Effector memory CD8-positive, alpha-beta T cell (primary cell): Measurements from ENCODE around the gene RMI2.

ENCODE experiments used
- ATAC-seq: fragments of 150-1000 bp; cut with Tn5 transposase; replicated peaks from 2 replicates; pipeline ENCODE4 v1.10.0; 2021; ENCODE audit warnings: mild to moderate bottlenecking, moderate library complexity
- DNase-seq, 3 experiments: peaks; one replicate each; pipeline ENCODE4 v3.0.0; 2021
- H3K27ac Mint-ChIP-seq, 2 donors: one replicate each; pipeline ENCODE4 v1.8.0; 2022; ENCODE audit warnings: mild to moderate bottlenecking in 2 of 2, mixed read lengths in 2 of 2, moderate library complexity in 2 of 2
- H3K27me3 Mint-ChIP-seq, 2 donors: one replicate each; pipeline ENCODE4 v1.8.0; 2022; ENCODE audit warnings: mixed read lengths in 2 of 2
- H3K36me3 Mint-ChIP-seq: one replicate; pipeline ENCODE4 v1.8.0; 2022; ENCODE audit warnings: mild to moderate bottlenecking, moderate library complexity, mixed read lengths; ENCODE audit not compliant: insufficient read depth
- H3K4me1 Mint-ChIP-seq, 2 donors: one replicate each; pipeline ENCODE4 v1.8.0; 2022; ENCODE audit warnings: low read depth in 2 of 2, mixed read lengths in 2 of 2
- H3K4me3 Mint-ChIP-seq, 2 donors: one replicate each; pipeline ENCODE4 v1.8.0; 2022; ENCODE audit warnings: mild to moderate bottlenecking in 2 of 2, mixed read lengths in 2 of 2, moderate library complexity in 2 of 2
- H3K9me3 Mint-ChIP-seq, 2 donors: one replicate each; pipeline ENCODE4 v1.8.0; 2022; ENCODE audit warnings: mixed read lengths in 2 of 2

The RMI2 gene

GRCh38 chr16:11315510-11315909, 29.7 kb upstream of the RMI2 start:
- H3K4me1 Mint-ChIP-seq = peaks cover 17 to 21% of the 10 kb centered on the region in 2 donors
- no peaks in the 10 kb centered on the region for H3K9me3 Mint-ChIP-seq
- H3K4me3 Mint-ChIP-seq = no peak overlapping the region
- no peak overlapping the region for H3K27ac Mint-ChIP-seq
- ATAC-seq (no peak), DNase-seq (no peak)
- no peaks in the 10 kb centered on the region for H3K36me3 Mint-ChIP-seq
- no peaks in the 10 kb centered on the region for H3K27me3 Mint-ChIP-seq

GRCh38 chr16:11316331-11317015, 28.8 kb upstream of the RMI2 start:
- Mint-ChIP-seq H3K4me1 (peaks cover 13 to 14% of the 10 kb centered on the region in 2 donors), H3K27ac (no peak overlapping the region), H3K4me3 (no peak overlapping the region), H3K27me3 (no peaks in the 10 kb centered on the region), H3K36me3 (no peaks in the 10 kb centered on the region), H3K9me3 (no peaks in the 10 kb centered on the region)
- ATAC-seq = no peak
- no peak for DNase-seq

GRCh38 chr16:11318817-11319216, 26.4 kb upstream of the RMI2 start:
- DNase-seq (no peak), ATAC-seq (no peak)
- Mint-ChIP-seq H3K27ac (peak overlapping the region in 1 of 2 donors; percentile 1), H3K36me3 (no peaks in the 10 kb centered on the region), H3K27me3 (no peaks in the 10 kb centered on the region), H3K9me3 (no peaks in the 10 kb centered on the region), H3K4me1 (no peaks in the 10 kb centered on the region), H3K4me3 (no peak overlapping the region)

- no peak overlapping the region for H3K4me3 Mint-ChIP-seq
- no peaks in the 10 kb centered on the region for H3K9me3 Mint-ChIP-seq
- DNase-seq = no peak
- H3K4me1 Mint-ChIP-seq = no peaks in the 10 kb centered on the region
- ATAC-seq = no peak
- H3K36me3 Mint-ChIP-seq = no peaks in the 10 kb centered on the region
- H3K27ac Mint-ChIP-seq = no peak overlapping the region
- no peaks in the 10 kb centered on the region for H3K27me3 Mint-ChIP-seq
Measured at GRCh38 chr16:11319529-11320146, 25.6 kb upstream of the RMI2 start.

GRCh38 chr16:11320170-11320569, 25.1 kb upstream of the RMI2 start:
- ATAC-seq = no peak
- Mint-ChIP-seq H3K36me3 (no peaks in the 10 kb centered on the region), H3K4me3 (no peak overlapping the region)

DNA sequence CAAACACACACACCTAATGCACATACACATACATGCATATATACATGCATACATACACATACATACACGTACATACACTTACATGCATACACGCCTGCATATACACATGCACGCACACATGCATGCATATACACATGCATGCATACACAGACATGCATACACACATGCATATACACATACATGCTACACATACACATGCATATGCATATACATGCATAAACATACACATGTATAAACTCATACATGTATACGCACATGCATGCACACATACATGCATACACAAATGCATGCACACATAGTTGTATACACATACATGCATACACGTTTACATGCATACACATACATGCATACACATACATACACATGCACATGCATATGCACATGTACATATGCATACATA, 23.6 kb upstream of the RMI2 start:
- H3K4me3 Mint-ChIP-seq = no peak overlapping the region
- no peaks in the 10 kb centered on the region for H3K9me3 Mint-ChIP-seq
- ATAC-seq (no peak), DNase-seq (no peak)
- H3K27me3 Mint-ChIP-seq = peaks cover under 1% of the 10 kb centered on the region in 2 donors
- H3K36me3 Mint-ChIP-seq = peaks cover 3% of the 10 kb centered on the region
- no peak overlapping the region for H3K27ac Mint-ChIP-seq
- peaks cover 0 to 4% of the 10 kb centered on the region in 2 donors for H3K4me1 Mint-ChIP-seq

More at GRCh38 chr16:11320170-11320569, 25.1 kb upstream of the RMI2 start:
- no peaks in the 10 kb centered on the region for H3K27me3 Mint-ChIP-seq
- H3K4me1 Mint-ChIP-seq = peaks cover 0 to under 1% of the 10 kb centered on the region in 2 donors
- H3K9me3 Mint-ChIP-seq = no peaks in the 10 kb centered on the region
- DNase-seq = no peak
- H3K27ac Mint-ChIP-seq = no peak overlapping the region

- Mint-ChIP-seq H3K4me3 (no peak overlapping the region), H3K36me3 (peaks cover 6% of the 10 kb centered on the region), H3K4me1 (peaks cover 10 to 12% of the 10 kb centered on the region in 2 donors), H3K9me3 (peaks cover 0 to 3% of the 10 kb centered on the region in 2 donors), H3K27ac (no peak overlapping the region), H3K27me3 (peaks cover 12 to 13% of the 10 kb centered on the region in 2 donors)
- ATAC-seq (no peak), DNase-seq (no peak)
Measured at GRCh38 chr16:11322823-11323222, 22.4 kb upstream of the RMI2 start.

DNA sequence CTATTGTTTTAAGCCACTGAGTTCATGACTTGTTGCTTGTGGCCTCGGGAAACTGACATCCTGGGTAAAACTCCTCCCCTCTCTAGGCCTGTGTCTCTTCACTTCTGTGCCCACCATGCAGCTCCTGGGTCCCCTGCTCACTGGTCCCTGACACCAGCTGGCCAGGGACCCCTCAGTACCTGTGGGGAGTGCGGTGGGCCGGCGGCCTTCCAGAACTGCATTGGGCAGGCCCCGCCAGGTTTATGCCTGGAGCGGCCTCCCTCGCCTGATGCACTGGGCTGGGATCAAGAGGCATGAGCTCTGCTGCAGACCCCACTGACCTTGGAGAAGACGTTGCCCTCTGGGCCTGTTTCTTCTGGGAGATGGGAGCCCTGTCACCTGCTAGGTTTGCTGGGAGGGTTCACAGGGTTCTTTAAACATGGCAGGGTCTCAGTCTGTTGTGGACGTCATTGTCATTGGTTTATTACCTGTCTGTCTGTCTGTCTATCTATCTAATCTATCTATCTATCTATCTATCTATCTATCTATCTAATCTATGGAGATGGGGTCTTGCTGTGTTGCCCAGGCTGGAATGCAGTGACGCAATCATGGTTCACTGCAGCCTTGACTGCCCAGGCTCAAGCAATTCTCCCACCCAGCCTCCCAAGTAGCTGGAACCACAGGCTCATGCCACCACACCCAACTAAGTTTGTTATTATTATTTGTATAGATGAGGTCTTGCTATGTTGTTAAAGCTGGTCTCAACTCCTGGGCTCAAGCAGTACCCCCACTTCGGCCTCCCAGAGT, 21.5 kb upstream of the RMI2 start:
- ATAC-seq (no peak), DNase-seq (no peak)
- H3K27me3 Mint-ChIP-seq = peaks cover 20 to 21% of the 10 kb centered on the region in 2 donors
- H3K27ac Mint-ChIP-seq = no peak overlapping the region
- H3K36me3 Mint-ChIP-seq = peaks cover 6% of the 10 kb centered on the region
- H3K9me3 Mint-ChIP-seq = peaks cover 0 to 3% of the 10 kb centered on the region in 2 donors
- peaks cover 19 to 21% of the 10 kb centered on the region in 2 donors for H3K4me1 Mint-ChIP-seq
- no peak overlapping the region for H3K4me3 Mint-ChIP-seq

DNA sequence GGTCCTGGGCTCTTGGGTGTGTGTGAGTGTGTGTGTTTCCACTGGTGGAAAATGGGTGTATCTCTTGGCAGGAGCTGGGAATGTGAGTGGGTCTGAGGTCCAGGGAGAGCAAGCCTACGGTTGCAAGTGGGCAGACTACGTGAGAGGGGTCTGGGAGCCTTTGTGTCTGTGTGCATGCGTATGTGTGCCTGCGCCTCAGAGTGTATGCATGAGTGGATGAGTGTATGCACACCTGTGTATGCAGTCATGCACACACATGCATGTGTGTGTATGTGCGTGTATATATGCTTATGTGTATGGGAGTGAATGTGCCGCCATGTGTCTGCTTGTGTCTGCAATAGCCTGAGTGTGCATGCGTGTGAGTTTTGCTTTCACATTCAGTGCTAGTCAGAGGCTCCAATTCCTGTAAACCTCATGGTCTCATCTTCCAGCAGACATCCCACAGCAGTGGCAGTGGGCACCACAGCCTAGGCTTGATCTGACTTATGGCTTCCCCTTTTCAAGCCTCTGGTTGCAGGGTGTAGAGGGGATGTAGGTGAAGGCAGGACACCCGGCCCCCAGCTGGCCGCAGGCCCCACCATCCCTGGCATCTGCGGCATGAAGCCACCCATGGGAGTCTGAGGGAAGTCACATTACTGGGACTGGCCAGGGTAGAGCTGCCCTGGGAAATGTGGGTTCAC, 19.7 kb upstream of the RMI2 start:
- Mint-ChIP-seq H3K9me3 (peaks cover 0 to 3% of the 10 kb centered on the region in 2 donors), H3K36me3 (peaks cover 6% of the 10 kb centered on the region), H3K4me3 (no peak overlapping the region), H3K4me1 (peaks cover 23 to 24% of the 10 kb centered on the region in 2 donors), H3K27me3 (peaks cover 24 to 29% of the 10 kb centered on the region in 2 donors), H3K27ac (no peak overlapping the region)
- no peak for ATAC-seq
- no peak for DNase-seq

- ATAC-seq (no peak), DNase-seq (no peak)
- H3K27me3 Mint-ChIP-seq = peaks cover 31 to 35% of the 10 kb centered on the region in 2 donors
- H3K27ac Mint-ChIP-seq = no peak overlapping the region
- no peak overlapping the region for H3K4me3 Mint-ChIP-seq
- H3K4me1 Mint-ChIP-seq = peaks cover 23 to 24% of the 10 kb centered on the region in 2 donors
- peaks cover 6% of the 10 kb centered on the region for H3K36me3 Mint-ChIP-seq
- peaks cover 0 to 3% of the 10 kb centered on the region in 2 donors for H3K9me3 Mint-ChIP-seq
Measured at GRCh38 chr16:11326084-11326736, 19.0 kb upstream of the RMI2 start.

GRCh38 chr16:11326737-11327276, 18.5 kb upstream of the RMI2 start:
- Mint-ChIP-seq H3K27ac (no peak overlapping the region), H3K4me3 (peak overlapping the region in 1 of 2 donors; percentile 79), H3K4me1 (peaks cover 23 to 24% of the 10 kb centered on the region in 2 donors), H3K36me3 (peaks cover 6% of the 10 kb centered on the region), H3K9me3 (peaks cover 0 to 3% of the 10 kb centered on the region in 2 donors), H3K27me3 (peaks cover 32 to 35% of the 10 kb centered on the region in 2 donors)
- ATAC-seq (no peak), DNase-seq (no peak)

DNA sequence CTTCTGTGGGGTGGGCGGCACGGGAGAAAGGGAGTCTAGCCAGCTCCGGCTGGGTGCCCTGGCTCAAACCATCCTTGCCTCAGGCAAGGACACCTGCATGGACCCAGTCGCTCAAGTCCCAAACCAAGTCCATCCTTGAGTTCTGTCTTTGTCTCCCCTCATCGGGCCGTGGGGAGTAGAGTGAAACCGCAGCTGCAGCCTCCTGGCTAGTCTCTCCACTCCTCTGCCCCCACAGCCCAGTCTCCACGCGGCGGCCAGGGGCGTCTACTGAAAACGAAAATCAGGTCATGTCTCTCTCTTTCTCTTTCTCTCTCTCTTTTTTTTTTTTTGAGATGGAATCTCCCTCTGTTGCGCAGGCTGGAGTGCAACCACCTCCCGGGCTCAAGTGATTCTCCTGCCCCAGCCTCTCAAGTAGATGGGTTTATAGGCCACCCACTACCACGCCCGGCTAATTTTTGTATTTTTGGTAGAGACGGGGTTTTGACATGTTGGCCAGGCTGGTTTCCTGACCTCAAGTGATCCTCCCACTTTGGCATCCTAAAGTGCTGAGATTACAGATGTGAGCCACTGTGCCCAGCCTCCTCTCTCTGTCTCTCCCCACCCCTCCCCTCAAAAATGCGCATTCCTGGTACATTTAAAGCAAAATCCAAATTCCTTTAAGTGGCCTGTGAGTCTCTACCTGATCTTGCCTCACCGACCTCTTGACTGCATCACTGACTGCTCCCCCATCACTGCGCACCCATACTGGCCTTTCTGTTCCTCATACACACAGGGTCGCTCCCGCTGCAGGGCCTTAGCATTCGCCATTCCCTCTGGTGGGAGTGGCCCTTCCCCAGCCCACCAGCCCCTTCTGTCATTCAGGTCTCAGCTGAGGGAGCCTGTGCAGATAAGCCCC, 17.7 kb upstream of the RMI2 start:
- Mint-ChIP-seq H3K4me3 (peak overlapping the region; percentile 79 to 82), H3K4me1 (peaks cover 23 to 24% of the 10 kb centered on the region in 2 donors), H3K27me3 (peaks cover 32 to 35% of the 10 kb centered on the region in 2 donors), H3K27ac (peak overlapping the region; percentile 12 to 89), H3K9me3 (peaks cover 0 to 3% of the 10 kb centered on the region in 2 donors), H3K36me3 (peaks cover 6% of the 10 kb centered on the region)
- DNase-seq (peak in 2 of 3 experiments; percentile 17 to 18), ATAC-seq (peak; percentile 73)
